ENCODE measurements around the gene CARD8.
A peak's percentile ranks its signal among the peaks of the same experiment; 100 is the strongest.

CARD8 gene

DNA sequence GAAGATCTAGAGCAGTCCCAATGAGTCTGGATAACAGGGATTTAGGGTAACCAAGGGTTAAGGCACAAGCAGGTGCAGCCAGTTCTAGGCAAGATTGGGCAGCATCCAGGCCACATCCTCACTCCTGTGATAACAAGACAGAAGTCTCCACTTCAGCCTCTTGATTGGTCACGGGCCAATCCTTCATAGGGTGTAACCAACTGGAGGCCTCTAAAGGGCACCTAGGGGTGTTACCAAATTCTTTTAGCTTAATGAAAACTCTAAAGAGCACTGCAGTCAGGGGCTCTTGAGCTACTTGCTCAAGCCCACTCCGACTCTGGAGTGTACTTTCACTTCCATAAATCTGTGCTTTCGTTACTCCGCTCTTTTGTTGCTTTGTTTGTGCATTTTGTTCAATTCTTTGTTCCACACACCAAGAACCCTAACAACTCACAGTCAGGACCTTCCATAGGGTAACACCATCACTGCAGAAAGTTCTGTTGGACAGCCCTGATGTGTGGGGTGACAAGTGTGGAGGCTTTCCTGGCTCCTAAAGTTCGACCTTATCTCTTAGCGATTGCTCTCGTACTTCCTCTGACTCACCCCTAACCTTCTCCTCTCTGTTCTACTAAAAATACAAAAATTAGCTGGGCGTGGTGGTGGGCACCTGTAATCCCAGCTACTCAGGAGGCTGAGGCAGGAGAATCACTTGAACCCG is 49.2 kb downstream of the CARD8 start:
- DNase-seq = no peak

- DNase-seq = peak; percentile 92
These were observed 51.7 kb downstream of the CARD8 start for GRCh38 chr19:48203794-48204628.

GRCh38 chr19:48203222-48203793 is 52.4 kb downstream of the CARD8 start:
- DNase-seq = no peak

- DNase-seq = no peak
These were observed 58.6 kb downstream of the CARD8 start for GRCh38 chr19:48196933-48197665.

DNA sequence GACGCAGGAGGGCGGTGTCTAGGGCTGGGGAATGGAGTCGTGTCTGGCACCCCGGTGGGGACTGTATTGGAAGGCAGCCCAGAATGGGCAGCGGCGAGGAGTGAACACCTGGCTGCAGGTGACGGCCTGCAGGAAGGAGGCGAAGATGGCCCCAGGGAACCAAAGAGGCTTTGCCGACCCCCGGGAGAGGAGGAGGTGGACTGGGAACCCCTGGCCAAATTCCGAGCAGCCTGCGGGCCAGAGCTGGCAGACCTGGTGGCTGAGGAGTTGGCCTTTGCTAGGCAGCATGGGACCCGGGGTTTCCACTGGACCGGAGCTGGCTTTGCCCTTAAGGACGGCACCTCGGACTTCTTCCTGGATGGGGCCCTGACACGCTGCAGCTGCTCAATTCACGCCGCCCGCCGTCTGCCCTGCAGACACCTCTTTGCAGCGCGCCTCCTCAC is 59.4 kb downstream of the CARD8 start:
- no peak for DNase-seq

GRCh38 chr19:48194844-48195830 is 60.6 kb downstream of the CARD8 start:
- no peak for DNase-seq

DNA sequence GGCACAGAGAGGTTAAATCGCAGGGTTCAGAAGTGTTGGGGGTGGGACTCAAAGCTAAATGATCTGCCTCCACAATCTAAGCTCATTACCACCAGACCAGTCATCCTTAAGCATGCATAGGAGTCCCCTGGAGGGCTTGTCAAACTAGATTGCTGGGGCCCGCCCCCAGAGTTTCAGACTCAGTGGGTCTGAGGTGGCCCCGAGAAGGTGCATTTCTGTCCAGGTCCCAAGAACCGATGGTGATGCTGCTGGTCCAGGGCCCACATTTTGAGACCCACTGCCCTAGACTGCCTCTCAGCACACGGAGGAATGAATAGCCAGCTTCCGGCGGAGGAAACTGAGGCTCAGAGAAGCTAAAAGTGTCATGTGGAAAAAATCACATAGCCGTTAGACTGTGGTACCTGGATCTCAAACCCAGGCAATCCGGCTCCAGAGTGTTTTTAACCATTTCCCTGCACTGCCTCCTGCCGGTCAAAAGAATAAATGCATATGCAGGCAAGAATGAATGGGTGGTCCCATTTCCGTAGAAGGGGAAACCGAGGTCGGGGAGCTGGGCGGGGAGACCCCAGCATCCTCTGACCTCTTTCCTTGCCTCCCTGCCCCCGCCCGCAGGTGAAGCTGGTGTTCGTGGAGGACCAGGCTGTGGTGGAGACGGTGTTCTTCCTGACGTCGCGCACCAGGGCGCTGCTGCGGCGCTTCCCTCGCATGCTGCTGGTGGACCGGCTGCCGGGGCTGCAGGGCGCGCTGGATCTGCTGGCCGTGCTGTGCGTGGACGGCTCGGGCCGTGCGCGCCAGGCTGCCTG is 61.5 kb downstream of the CARD8 start:
- DNase-seq = peak; percentile 38

GRCh38 chr19:48192750-48193149 is 63.0 kb downstream of the CARD8 start:
- no peak for DNase-seq

DNA sequence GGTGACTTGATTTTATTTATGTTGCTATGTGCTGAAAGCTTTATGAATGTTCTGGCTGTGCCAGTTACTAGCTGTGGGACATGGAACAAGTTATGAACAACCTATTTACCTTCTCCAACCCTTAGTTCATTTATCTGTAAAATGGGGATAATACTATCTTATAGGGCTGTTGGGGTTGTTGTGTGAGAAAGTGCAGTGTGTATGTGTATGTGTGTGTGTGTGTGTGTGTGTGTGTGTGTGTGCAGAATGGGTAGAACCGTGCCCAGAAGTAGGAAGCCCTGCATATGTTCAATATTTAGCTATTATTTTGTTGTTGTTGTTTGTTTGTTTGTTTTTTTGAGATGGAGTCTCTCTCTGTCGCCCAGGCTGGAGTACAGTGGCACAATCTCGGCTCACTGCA is 64.8 kb downstream of the CARD8 start:
- DNase-seq = no peak

- peak; percentile 68 for DNase-seq
These were observed 65.3 kb downstream of the CARD8 start for GRCh38 chr19:48190288-48190884.

DNA sequence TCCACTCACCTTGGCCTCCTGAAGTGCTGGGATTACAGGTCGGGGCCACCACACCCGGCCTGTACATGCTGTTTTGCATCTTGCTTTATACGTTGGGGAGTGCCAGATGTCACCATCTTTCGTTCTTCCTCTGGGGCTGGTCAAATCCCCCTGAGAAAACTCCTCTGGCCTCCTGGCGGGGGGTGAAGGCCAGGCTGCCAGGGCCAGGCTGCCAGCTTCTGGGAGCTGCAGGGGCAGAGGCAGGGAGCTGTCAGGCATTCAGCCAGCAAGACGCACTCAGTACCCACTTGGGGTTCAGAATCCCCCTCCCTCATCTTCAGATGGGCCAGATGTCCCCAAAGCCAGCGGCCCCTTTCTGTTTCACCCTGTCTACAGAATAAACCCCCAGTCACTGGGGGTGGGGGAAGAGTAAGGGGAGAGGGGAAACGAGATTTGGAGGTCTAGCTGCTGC is 69.1 kb downstream of the CARD8 start:
- DNase-seq = no peak

GRCh38 chr19:48186015-48186414 is 69.7 kb downstream of the CARD8 start:
- no peak for DNase-seq

DNA sequence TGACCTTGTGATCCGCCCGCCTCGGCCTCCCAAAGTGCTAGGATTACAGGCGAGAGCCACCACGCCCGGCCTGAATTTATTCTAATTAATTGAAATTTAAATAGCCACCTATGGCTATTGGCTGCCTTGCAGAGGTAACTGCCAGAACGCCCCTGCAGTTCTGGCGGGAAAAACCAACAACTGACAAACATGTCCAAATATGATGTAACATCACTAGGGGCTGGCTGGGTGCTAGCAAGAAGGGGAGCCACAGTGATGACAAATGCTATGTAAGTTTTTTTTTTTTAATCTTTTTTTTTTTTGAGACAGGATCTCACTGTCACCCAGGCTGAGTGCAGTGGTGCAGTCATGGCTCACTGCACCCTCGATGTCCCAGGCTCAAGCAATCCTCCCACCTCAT is 72.4 kb downstream of the CARD8 start:
- DNase-seq = no peak

- no peak for DNase-seq
These were observed 73.3 kb downstream of the CARD8 start for GRCh38 chr19:48182434-48182833.

DNA sequence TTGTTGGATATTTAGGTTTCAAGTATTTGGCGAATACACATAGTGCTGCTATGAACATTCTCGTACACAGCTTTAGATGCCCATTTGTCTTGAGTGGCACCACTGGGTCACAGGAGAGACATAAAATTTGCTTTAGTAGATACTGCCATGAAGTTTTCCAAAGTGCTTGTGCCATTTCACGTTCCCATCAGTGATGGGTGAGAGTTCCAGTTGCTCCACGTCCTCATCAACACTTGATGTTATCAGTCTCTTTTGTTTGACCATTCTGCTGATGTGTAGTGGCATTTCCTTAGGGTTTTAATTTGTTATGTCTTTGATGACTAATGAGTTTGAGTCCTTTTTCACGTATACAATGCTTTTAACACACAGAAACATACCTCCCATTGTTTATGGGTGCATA is 74.2 kb downstream of the CARD8 start:
- DNase-seq = no peak

GRCh38 chr19:48176226-48176625 is 79.5 kb downstream of the CARD8 start:
- DNase-seq = no peak

GRCh38 chr19:48175578-48175977 is 80.1 kb downstream of the CARD8 start:
- DNase-seq = no peak

DNA sequence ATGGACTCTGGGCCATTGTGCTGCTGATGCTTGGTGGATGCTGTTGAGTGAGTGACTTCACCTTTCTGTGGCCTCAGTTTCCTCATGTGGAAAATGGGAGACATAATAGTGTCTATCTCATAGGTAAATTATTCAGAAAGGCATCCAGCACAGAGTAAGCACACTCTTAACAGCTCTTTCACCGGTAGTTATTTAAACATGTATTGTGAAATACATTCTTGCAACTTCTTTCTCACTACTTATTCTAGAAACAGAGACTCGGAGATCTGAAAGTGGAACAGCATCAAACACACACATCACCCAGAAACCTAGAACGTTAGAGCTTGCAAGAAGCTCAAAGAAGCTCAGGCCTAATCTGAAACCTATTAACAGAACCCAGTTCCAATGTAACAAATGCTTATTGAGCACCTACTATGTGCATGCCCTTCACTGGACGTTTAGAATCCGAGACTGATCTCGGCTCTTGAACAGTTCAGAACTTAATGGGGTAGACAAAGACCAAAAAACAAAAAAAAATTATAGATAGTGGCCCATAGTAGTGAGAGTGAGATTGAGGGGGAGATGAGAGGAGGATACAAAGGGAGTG is 81.2 kb downstream of the CARD8 start:
- DNase-seq = no peak

GRCh38 chr19:48171710-48172109 is 84.0 kb downstream of the CARD8 start:
- DNase-seq = no peak

DNA sequence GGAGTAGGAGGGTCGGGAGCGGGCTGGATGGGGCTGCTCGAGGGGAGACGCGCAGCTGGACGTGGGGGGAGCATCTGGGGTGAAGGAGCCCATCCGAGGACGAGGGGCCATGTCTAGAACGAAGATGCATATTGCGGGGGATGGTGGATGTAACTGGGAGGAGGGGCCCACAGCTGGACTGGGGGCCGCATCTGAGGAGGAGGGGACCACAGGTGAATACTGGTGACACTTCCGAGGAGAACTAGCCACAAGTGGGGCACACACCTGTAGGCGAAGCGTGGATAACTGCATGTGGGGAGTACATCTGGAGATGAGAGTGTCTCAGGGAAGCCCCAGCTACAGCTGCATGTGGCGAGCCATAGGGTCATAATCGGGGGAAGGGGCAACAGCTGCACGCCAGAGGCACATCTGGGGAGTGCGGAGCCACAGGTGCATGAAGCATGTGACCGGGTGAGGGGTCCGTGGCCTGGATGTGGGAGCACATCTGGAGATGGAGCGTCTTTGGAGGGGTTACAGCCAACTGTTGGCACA is 84.8 kb downstream of the CARD8 start:
- no peak for DNase-seq
